GM12878 (cell line): ENCODE results near the gene PBRM1. TPM values are rescaled to one million over a fixed set of nuclear protein-coding genes. Genes with fewer than 3 reads are reported as not detected.

Source experiments
- CHD2 ChIP-seq: IDR thresholded peaks from 2 replicates; pipeline ENCODE4 v1.6.1; 2011; ENCODE audit warnings: low read depth, low read length, improper control_type of control experiment, borderline replicate concordance
- CREB1 ChIP-seq: IDR thresholded peaks from 2 replicates; pipeline ENCODE4 v1.6.1; 2012; ENCODE audit warnings: low read depth, mild to moderate bottlenecking, inconsistent platforms
- DPF2 ChIP-seq: fragments of 450-650 bp; IDR thresholded peaks from 2 replicates; pipeline ENCODE4 v1.6.1; 2017; ENCODE audit warnings: mild to moderate bottlenecking
- E4F1 ChIP-seq: fragments of 450-650 bp; IDR thresholded peaks from 2 replicates; pipeline ENCODE4 v1.6.1; 2018; ENCODE audit warnings: borderline replicate concordance, mild to moderate bottlenecking; ENCODE audit not compliant: partially characterized antibody
- ELK1 ChIP-seq: IDR thresholded peaks from 2 replicates; pipeline ENCODE4 v1.6.1; 2012; ENCODE audit warnings: low read depth, low read length, improper control_type of control experiment
- FOXM1 ChIP-seq: IDR thresholded peaks from 2 replicates; pipeline ENCODE4 v1.6.1; 2012; ENCODE audit warnings: low read depth, mild to moderate bottlenecking, inconsistent platforms, low read length, moderate library complexity
- HDAC2 ChIP-seq: fragments of 200-600 bp; sonication (generic); IDR thresholded peaks from 2 replicates; pipeline ENCODE4 v1.6.1; 2017
- HDAC6 ChIP-seq: fragments of 200-600 bp; sonication (generic); IDR thresholded peaks from one replicate; pipeline ENCODE4 v1.8.0; 2017; ENCODE audit warnings: antibody characterized with exemption; ENCODE audit not compliant: unreplicated experiment
- IKZF1 ChIP-seq: fragments of 450-650 bp; conservative IDR thresholded peaks from 2 replicates; pipeline ENCODE4 v1.6.1; 2017; ENCODE audit warnings: antibody characterized with exemption, mild to moderate bottlenecking
- JUND ChIP-seq: IDR thresholded peaks from 2 replicates; pipeline ENCODE4 v1.6.1; 2012; ENCODE audit warnings: low read depth, mild to moderate bottlenecking, low read length, improper control_type of control experiment, moderate library complexity
- PAX8 ChIP-seq: fragments of 450-650 bp; IDR thresholded peaks from 2 replicates; pipeline ENCODE4 v1.6.1; 2017; ENCODE audit warnings: mild to moderate bottlenecking, moderate library complexity
- PML ChIP-seq: IDR thresholded peaks from 2 replicates; pipeline ENCODE4 v1.6.1; 2012; ENCODE audit warnings: low read length, inconsistent platforms
- POLR2AphosphoS2 ChIP-seq: IDR thresholded peaks from 2 replicates; pipeline ENCODE4 v1.6.1; 2011; ENCODE audit warnings: low read depth, mild to moderate bottlenecking, low read length, improper control_type of control experiment, moderate library complexity
- RFX5 ChIP-seq: IDR thresholded peaks from 2 replicates; pipeline ENCODE4 v1.6.1; 2011; ENCODE audit warnings: low read depth, low read length, improper control_type of control experiment
- SMAD1 ChIP-seq: fragments of 450-650 bp; IDR thresholded peaks from 2 replicates; pipeline ENCODE4 v1.6.1; 2018; ENCODE audit warnings: mild to moderate bottlenecking, low read depth; ENCODE audit not compliant: partially characterized antibody
- SMAD5 ChIP-seq: IDR thresholded peaks from 2 replicates; pipeline ENCODE4 v1.6.1; 2016; ENCODE audit warnings: antibody characterized with exemption, low read depth
- SMC3 ChIP-seq: IDR thresholded peaks from 2 replicates; pipeline ENCODE4 v1.6.1; 2011; ENCODE audit warnings: low read length, improper control_type of control experiment, borderline replicate concordance
- SPI1 ChIP-seq: IDR thresholded peaks from 2 replicates; pipeline ENCODE4 v1.6.1; 2011; ENCODE audit warnings: low read depth, mild to moderate bottlenecking, low read length, moderate library complexity, borderline replicate concordance; ENCODE audit not compliant: insufficient read depth
- SRF ChIP-seq, 2 experiments: IDR thresholded peaks; 2 replicates each; pipeline ENCODE4 v1.6.1; 2011; ENCODE audit warnings: low read depth in 2 of 2, low read length in 2 of 2, mild to moderate bottlenecking in 1 of 2, moderate library complexity in 1 of 2
- STAT1 ChIP-seq: fragments of 450-650 bp; conservative IDR thresholded peaks from 2 replicates; pipeline ENCODE4 v1.6.1; 2014; ENCODE audit warnings: antibody characterized with exemption, mild to moderate bottlenecking
- SUPT20H ChIP-seq: IDR thresholded peaks from 2 replicates; pipeline ENCODE4 v1.6.1; 2011; ENCODE audit warnings: low read depth, mild to moderate bottlenecking, low read length, moderate library complexity, borderline replicate concordance; ENCODE audit not compliant: control insufficient read depth
- TCF12 ChIP-seq: IDR thresholded peaks from 2 replicates; pipeline ENCODE4 v1.6.1; 2011; ENCODE audit warnings: low read depth, mild to moderate bottlenecking, low read length
- ZNF384 ChIP-seq: IDR thresholded peaks from 2 replicates; pipeline ENCODE4 v1.6.1; 2012; ENCODE audit warnings: low read depth, mild to moderate bottlenecking, low read length, improper control_type of control experiment, borderline replicate concordance
- ZZZ3 ChIP-seq: IDR thresholded peaks from 2 replicates; pipeline ENCODE4 v1.6.1; 2011; ENCODE audit warnings: low read depth; ENCODE audit not compliant: control insufficient read depth, insufficient read length
- polyA plus RNA-seq, 11 experiments: library from polyadenylated mRNA; depleted of rRNA in 4 of 11; unstranded in 6 of 11; stranded (reverse) in 5 of 11; fragments of >200 nt; fragmentation: Nextera tagmentation in 4 of 11; fragmentation: Illumina TruSeq in 1 of 11; extraction: Ambion mirVana in 4 of 11; extraction: Trizol in 1 of 11; gene quantifications; 1 replicate in 1 of 11; 2 replicates in 10 of 11; pipeline versions ENCODE4 v1.2.1 to v1.2.3, GENCODE V29; 2011 to 2016; ENCODE audit warnings: inconsistent platforms in 2 of 11, missing spikeins in 2 of 11, low read depth in 1 of 11
- total RNA-seq, 4 experiments: library from RNA; depleted of rRNA in 3 of 4; stranded (reverse); fragments of >200 nt in 3 of 4; fragmentation: Illumina TruSeq in 1 of 4; extraction: Trizol in 1 of 4; gene quantifications; 2 replicates each; pipeline versions ENCODE4 v1.2.1 to v1.2.3, GENCODE V29; 2013 to 2021
- TF ChIP-seq, protein P1 (sequence below): IDR thresholded peaks from 2 replicates; pipeline ENCODE4 v1.6.1; 2012; ENCODE audit warnings: low read length, inconsistent platforms
- TF ChIP-seq, protein P2 (sequence below): fragments of 450-650 bp; IDR thresholded peaks from 2 replicates; pipeline ENCODE4 v1.6.1; 2014; ENCODE audit warnings: mild to moderate bottlenecking

The PBRM1 gene
- total and polyA plus RNA-seq, 10 of the 15 experiments (the other 5 are each of a cell fraction or from before 2014, with no cell fraction given): 8.9 to 88.9 (median 39.3) TPM

- TF ChIP-seq E4F1: peak; percentile 54
- no peak for TF ChIP-seq SPI1
- TF ChIP-seq, protein P1, sequence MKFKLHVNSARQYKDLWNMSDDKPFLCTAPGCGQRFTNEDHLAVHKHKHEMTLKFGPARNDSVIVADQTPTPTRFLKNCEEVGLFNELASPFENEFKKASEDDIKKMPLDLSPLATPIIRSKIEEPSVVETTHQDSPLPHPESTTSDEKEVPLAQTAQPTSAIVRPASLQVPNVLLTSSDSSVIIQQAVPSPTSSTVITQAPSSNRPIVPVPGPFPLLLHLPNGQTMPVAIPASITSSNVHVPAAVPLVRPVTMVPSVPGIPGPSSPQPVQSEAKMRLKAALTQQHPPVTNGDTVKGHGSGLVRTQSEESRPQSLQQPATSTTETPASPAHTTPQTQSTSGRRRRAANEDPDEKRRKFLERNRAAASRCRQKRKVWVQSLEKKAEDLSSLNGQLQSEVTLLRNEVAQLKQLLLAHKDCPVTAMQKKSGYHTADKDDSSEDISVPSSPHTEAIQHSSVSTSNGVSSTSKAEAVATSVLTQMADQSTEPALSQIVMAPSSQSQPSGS: no peak
- 0 out of 4 replicates have a peak, but pooled peaks have one; percentile 20 to 26 for TF ChIP-seq SRF (IDR thresholded peaks at IDR 0.05; ENCODE audit: low read depth in 2 of 2, low read length in 2 of 2)
- peak; percentile 76; the same call in 1 of the 2 replicates for TF ChIP-seq ELK1
- no peak for TF ChIP-seq JUND
- TF ChIP-seq RFX5: peak; percentile 65; the same call in 1 of the 2 replicates
- no peak for TF ChIP-seq STAT1
- TF ChIP-seq TCF12: peak; percentile 46; the same call in 1 of the 2 replicates
- TF ChIP-seq, protein P2, sequence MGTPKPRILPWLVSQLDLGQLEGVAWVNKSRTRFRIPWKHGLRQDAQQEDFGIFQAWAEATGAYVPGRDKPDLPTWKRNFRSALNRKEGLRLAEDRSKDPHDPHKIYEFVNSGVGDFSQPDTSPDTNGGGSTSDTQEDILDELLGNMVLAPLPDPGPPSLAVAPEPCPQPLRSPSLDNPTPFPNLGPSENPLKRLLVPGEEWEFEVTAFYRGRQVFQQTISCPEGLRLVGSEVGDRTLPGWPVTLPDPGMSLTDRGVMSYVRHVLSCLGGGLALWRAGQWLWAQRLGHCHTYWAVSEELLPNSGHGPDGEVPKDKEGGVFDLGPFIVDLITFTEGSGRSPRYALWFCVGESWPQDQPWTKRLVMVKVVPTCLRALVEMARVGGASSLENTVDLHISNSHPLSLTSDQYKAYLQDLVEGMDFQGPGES: peak; percentile 70
- no peak for TF ChIP-seq DPF2
- peak; percentile 85 for TF ChIP-seq IKZF1
- peak; percentile 67 for TF ChIP-seq HDAC6
- TF ChIP-seq SMC3: no peak
- TF ChIP-seq SUPT20H: no peak
- TF ChIP-seq SMAD1: peak; percentile 51
- TF ChIP-seq ZNF384: no peak
- peak; percentile 95 for TF ChIP-seq CHD2
- TF ChIP-seq ZZZ3: no peak
- TF ChIP-seq PML: peak; percentile 94; the same call in 1 of the 2 replicates
- no peak for TF ChIP-seq HDAC2
- peak; percentile 98 for TF ChIP-seq POLR2AphosphoS2
- no peak for TF ChIP-seq PAX8
- peak; percentile 65; the same call in 1 of the 2 replicates for TF ChIP-seq CREB1
- TF ChIP-seq SMAD5: peak; percentile 91
- no peak for TF ChIP-seq FOXM1
These were observed 149.1 kb downstream of the PBRM1 start, which contains the start of gene UQCC5 (continued) for GRCh38 chr3:52536369-52537164.
